Measurements from ENCODE around the gene RNFT2. TPM values are rescaled to one million over a fixed set of nuclear protein-coding genes. Genes with fewer than 3 reads are reported as not detected.
A peak's percentile ranks its signal among the peaks of the same experiment; 100 is the strongest.

The RNFT2 gene
- total and polyA plus RNA-seq, 7 experiments from 2014 or later: 1.2 to 8.3 (median 5.7) TPM

- Histone ChIP-seq H3K36me3 (ENCODE audit: control insufficient read depth in 2 of 3, insufficient read depth in 3 of 3, low read length in 3 of 3) (peaks cover 0 to under 1% (median 0%) of the 10 kb centered on the region in 3 experiments), H3K4me1 (ENCODE audit: control insufficient read depth in 2 of 2, insufficient read depth in 2 of 2, low read length in 2 of 2) (peaks cover 0 to 9% of the 10 kb centered on the region in 2 donors), H3K27me3 (ENCODE audit: control insufficient read depth in 2 of 2, insufficient read depth in 2 of 2, low read length in 2 of 2) (no peaks in the 10 kb centered on the region), H3K27ac (ENCODE audit: low read depth, low read length) (no peak overlapping the region), H3K4me3 (ENCODE audit: low read length) (no peak overlapping the region), H3K9me3 (ENCODE audit: control insufficient read depth in 2 of 3, low read length in 3 of 3) (no peaks in the 10 kb centered on the region)
- no peak overlapping the region for H3K27ac Mint-ChIP-seq
- H3K27me3 Mint-ChIP-seq: peaks cover 0 to 30% (median 6%) of the 10 kb centered on the region in 5 donors
- intact Hi-C loops (cut with micrococcal nuclease): loop anchor here (1.0 to 10.0 kb wide), 8 partner anchors 433 to 875 kb away; partner anchors contain the start of gene MED13L (in 1 of the 2)
- H3K4me1 Mint-ChIP-seq: peaks cover 7 to 11% (median 9%) of the 10 kb centered on the region in 7 donors
- DNase-seq: no peak
- H3K9me3 Mint-ChIP-seq: peaks cover 0 to 2% (median 0%) of the 10 kb centered on the region in 11 donors
- CTCF ChIA-PET: interaction anchor here (0.5 to 2.7 kb wide), 16 partner anchors 8 to 727 kb away, joined by 3 to 11 read pairs (median 4); no protein-coding TSS in a partner anchor
- no peak for ATAC-seq
- no peak overlapping the region for H3K4me3 Mint-ChIP-seq
- POLR2A ChIA-PET: interaction anchor here (0.6 kb wide), 1 partner anchor 229 kb away, joined by 3 read pairs; no protein-coding TSS in a partner anchor
- H3K36me3 Mint-ChIP-seq: peaks cover 0 to 2% (median 0%) of the 10 kb centered on the region in 5 donors
These were observed 28.3 kb upstream of the RNFT2 start for GRCh38 chr12:116709768-116710167.

- DNase-seq: no peak
- no peak overlapping the region for H3K4me3 Mint-ChIP-seq
- POLR2A ChIA-PET: no interaction called here
- intact Hi-C loops (cut with micrococcal nuclease): no loop called here
- H3K9me3 ChIP-seq (ENCODE audit: control insufficient read depth in 2 of 3, low read length in 3 of 3): no peaks in the 10 kb centered on the region
- peaks cover 0 to 30% (median 6%) of the 10 kb centered on the region in 5 donors for H3K27me3 Mint-ChIP-seq
- H3K9me3 Mint-ChIP-seq: peaks cover 0 to 2% (median 0%) of the 10 kb centered on the region in 11 donors
- peaks cover 7 to 11% (median 9%) of the 10 kb centered on the region in 7 donors for H3K4me1 Mint-ChIP-seq
- ATAC-seq: no peak
- no peak overlapping the region for H3K4me3 ChIP-seq (ENCODE audit: low read length)
- no peaks in the 10 kb centered on the region for H3K27me3 ChIP-seq (ENCODE audit: control insufficient read depth in 2 of 2, insufficient read depth in 2 of 2, low read length in 2 of 2)
- peaks cover 0 to 2% (median under 1%) of the 10 kb centered on the region in 5 donors for H3K36me3 Mint-ChIP-seq
- H3K36me3 ChIP-seq (ENCODE audit: control insufficient read depth in 2 of 3, insufficient read depth in 3 of 3, low read length in 3 of 3): peaks cover 0 to 8% (median 0%) of the 10 kb centered on the region in 3 experiments
- no peak overlapping the region for H3K27ac ChIP-seq (ENCODE audit: low read depth, low read length)
- no peak overlapping the region for H3K27ac Mint-ChIP-seq
- CTCF ChIA-PET: interaction anchor here (0.6 to 2.7 kb wide), 8 partner anchors 9 to 713 kb away, joined by 3 to 11 read pairs (median 4); no protein-coding TSS in a partner anchor
- H3K4me1 ChIP-seq (ENCODE audit: control insufficient read depth in 2 of 2, insufficient read depth in 2 of 2, low read length in 2 of 2): peaks cover 0 to 9% of the 10 kb centered on the region in 2 donors
These were observed 27.6 kb upstream of the RNFT2 start for GRCh38 chr12:116710370-116711150.

GRCh38 chr12:116712458-116713303 lies 25.4 kb upstream of the RNFT2 start:
- H3K27ac Mint-ChIP-seq: peak overlapping the region in 3 of 9 donors; percentile 20 to 74 (median 44)
- CTCF ChIA-PET: no interaction called here
- intact Hi-C loops (cut with micrococcal nuclease): no loop called here
- Histone ChIP-seq H3K27me3 (ENCODE audit: control insufficient read depth in 2 of 2, insufficient read depth in 2 of 2, low read length in 2 of 2) (no peaks in the 10 kb centered on the region), H3K4me3 (ENCODE audit: low read length) (no peak overlapping the region), H3K9me3 (ENCODE audit: control insufficient read depth in 2 of 3, low read length in 3 of 3) (no peaks in the 10 kb centered on the region), H3K4me1 (ENCODE audit: control insufficient read depth in 2 of 2, insufficient read depth in 2 of 2, low read length in 2 of 2) (peaks cover 0 to 9% of the 10 kb centered on the region in 2 donors), H3K27ac (ENCODE audit: low read depth, low read length) (no peak overlapping the region), H3K36me3 (ENCODE audit: control insufficient read depth in 2 of 3, insufficient read depth in 3 of 3, low read length in 3 of 3) (peaks cover 0 to 28% (median 0%) of the 10 kb centered on the region in 3 experiments)
- no peak overlapping the region for H3K4me3 Mint-ChIP-seq
- H3K36me3 Mint-ChIP-seq: peaks cover 6 to 19% (median 13%) of the 10 kb centered on the region in 5 donors
- POLR2A ChIA-PET: no interaction called here
- ATAC-seq (no peak), DNase-seq (no peak)
- H3K27me3 Mint-ChIP-seq: peaks cover 0 to 25% (median 6%) of the 10 kb centered on the region in 5 donors
- H3K9me3 Mint-ChIP-seq: peaks cover 0 to 2% (median 0%) of the 10 kb centered on the region in 11 donors
- peaks cover 7 to 11% (median 9%) of the 10 kb centered on the region in 7 donors for H3K4me1 Mint-ChIP-seq

GRCh38 chr12:116713527-116713926 lies 24.6 kb upstream of the RNFT2 start:
- H3K4me3 Mint-ChIP-seq: no peak overlapping the region
- H3K27me3 Mint-ChIP-seq: peaks cover 0 to 19% (median 5%) of the 10 kb centered on the region in 5 donors
- Histone ChIP-seq H3K36me3 (ENCODE audit: control insufficient read depth in 2 of 3, insufficient read depth in 3 of 3, low read length in 3 of 3) (peaks cover 2 to 36% (median 4%) of the 10 kb centered on the region in 3 experiments), H3K27ac (ENCODE audit: low read depth, low read length) (no peak overlapping the region), H3K4me1 (ENCODE audit: control insufficient read depth in 2 of 2, insufficient read depth in 2 of 2, low read length in 2 of 2) (peaks cover 0 to 7% of the 10 kb centered on the region in 2 donors), H3K27me3 (ENCODE audit: control insufficient read depth in 2 of 2, insufficient read depth in 2 of 2, low read length in 2 of 2) (no peaks in the 10 kb centered on the region), H3K4me3 (ENCODE audit: low read length) (no peak overlapping the region), H3K9me3 (ENCODE audit: control insufficient read depth in 2 of 3, low read length in 3 of 3) (no peaks in the 10 kb centered on the region)
- H3K9me3 Mint-ChIP-seq: peaks cover 0 to 2% (median 0%) of the 10 kb centered on the region in 11 donors
- H3K27ac Mint-ChIP-seq: peak overlapping the region in 5 of 9 donors; percentile 40 to 75 (median 74)
- ATAC-seq (no peak), DNase-seq (no peak)
- ChIA-PET POLR2A (no interaction called here), CTCF (no interaction called here)
- peaks cover 6 to 22% (median 13%) of the 10 kb centered on the region in 5 donors for H3K36me3 Mint-ChIP-seq
- H3K4me1 Mint-ChIP-seq: peaks cover 6 to 10% (median 7%) of the 10 kb centered on the region in 7 donors
- intact Hi-C loops (cut with micrococcal nuclease): no loop called here

GRCh38 chr12:116714175-116714574 lies 23.9 kb upstream of the RNFT2 start:
- no peak overlapping the region for H3K27ac ChIP-seq (ENCODE audit: low read depth, low read length)
- Mint-ChIP-seq H3K36me3 (peaks cover 6 to 22% (median 13%) of the 10 kb centered on the region in 5 donors), H3K27me3 (peaks cover 0 to 13% (median under 1%) of the 10 kb centered on the region in 5 donors), H3K27ac (peak overlapping the region in 4 of 9 donors; percentile 40 to 75 (median 58)), H3K9me3 (peaks cover 0 to 2% (median 0%) of the 10 kb centered on the region in 11 donors), H3K4me3 (no peak overlapping the region), H3K4me1 (peaks cover 0 to 5% (median under 1%) of the 10 kb centered on the region in 7 donors)
- DNase-seq (no peak), ATAC-seq (no peak)
- peaks cover 4 to 43% (median 9%) of the 10 kb centered on the region in 3 experiments for H3K36me3 ChIP-seq (ENCODE audit: control insufficient read depth in 2 of 3, insufficient read depth in 3 of 3, low read length in 3 of 3)
- H3K4me3 ChIP-seq (ENCODE audit: low read length): no peak overlapping the region
- H3K27me3 ChIP-seq (ENCODE audit: control insufficient read depth in 2 of 2, insufficient read depth in 2 of 2, low read length in 2 of 2): no peaks in the 10 kb centered on the region
- no peaks in the 10 kb centered on the region for H3K9me3 ChIP-seq (ENCODE audit: control insufficient read depth in 2 of 3, low read length in 3 of 3)
- peaks cover 0 to under 1% of the 10 kb centered on the region in 2 donors for H3K4me1 ChIP-seq (ENCODE audit: control insufficient read depth in 2 of 2, insufficient read depth in 2 of 2, low read length in 2 of 2)
- POLR2A ChIA-PET: no interaction called here
- intact Hi-C loops (cut with micrococcal nuclease): no loop called here
- CTCF ChIA-PET: no interaction called here

Data from naive thymus-derived CD4-positive, alpha-beta T cell (primary cell).